ENCODE results near the gene MTHFD1.

Gene MTHFD1

DNA sequence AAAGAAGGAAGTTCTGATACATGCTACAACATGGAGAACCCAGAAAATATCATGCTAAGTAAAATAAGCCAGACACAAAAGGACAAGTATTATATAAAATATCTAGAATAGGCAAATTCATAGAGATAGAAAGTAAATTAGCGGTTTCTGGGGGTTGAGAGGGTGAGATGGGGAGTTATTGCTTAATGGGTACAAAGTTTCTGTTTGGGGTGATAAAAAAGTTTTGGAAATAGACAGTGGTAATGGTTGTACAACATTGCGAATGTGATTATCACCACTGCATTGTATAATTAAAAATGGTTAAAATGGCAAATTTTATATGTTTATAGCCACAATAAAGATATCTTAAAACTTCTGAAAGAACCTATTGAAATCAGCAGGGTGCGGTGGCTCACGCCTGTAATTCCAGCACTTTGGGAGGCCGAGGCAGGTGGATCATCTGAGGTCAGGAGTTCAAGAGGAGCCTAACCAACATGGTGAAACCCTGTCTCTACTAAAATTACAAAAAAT, 100.5 kb downstream of the MTHFD1 start:
- DNase-seq (ENCODE audit: extremely low read depth in 1 of 2, low read depth in 1 of 2), result no peak

DNA sequence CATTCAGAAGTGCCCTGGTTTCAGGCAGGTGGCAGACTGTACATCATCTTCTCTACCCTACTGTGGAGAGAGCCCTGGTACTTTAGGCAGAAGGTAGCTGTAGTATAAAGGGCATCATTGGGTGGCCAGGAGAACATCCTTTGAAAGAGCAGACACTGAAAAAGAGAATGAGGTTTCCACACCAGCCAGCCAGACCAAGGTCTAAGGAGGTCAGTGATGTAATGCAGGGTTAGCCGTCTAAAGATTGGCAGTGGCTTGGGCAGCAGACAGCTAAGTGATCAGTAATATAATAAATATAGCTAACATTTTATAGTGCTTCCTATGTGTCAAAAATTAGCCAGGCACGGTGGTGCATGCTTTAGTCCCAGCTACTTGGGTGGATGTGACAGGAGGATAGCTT, 103.5 kb downstream of the MTHFD1 start:
- DNase-seq (ENCODE audit: extremely low read depth in 1 of 2, low read depth in 1 of 2), result no peak

DNA sequence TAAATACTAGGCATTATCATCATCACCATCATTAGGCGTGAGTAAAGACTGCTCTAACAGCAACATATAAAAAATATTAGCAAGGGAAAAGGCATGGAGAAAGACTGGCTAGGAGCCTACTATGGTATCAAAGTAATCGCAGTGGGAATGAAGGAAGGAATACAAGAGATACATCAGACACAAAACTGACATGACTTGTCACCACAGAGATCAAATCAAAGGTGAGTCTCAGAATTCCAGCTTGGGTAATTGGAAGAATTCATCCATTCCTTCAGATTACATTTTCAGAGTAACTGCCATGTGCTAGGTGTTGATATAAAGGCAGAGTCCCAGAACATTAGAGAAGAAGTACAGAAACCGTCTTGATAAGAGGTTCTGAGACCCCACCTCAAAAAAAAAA, 105.3 kb downstream of the MTHFD1 start:
- DNase-seq (ENCODE audit: extremely low read depth in 1 of 2, low read depth in 1 of 2), result no peak

DNA sequence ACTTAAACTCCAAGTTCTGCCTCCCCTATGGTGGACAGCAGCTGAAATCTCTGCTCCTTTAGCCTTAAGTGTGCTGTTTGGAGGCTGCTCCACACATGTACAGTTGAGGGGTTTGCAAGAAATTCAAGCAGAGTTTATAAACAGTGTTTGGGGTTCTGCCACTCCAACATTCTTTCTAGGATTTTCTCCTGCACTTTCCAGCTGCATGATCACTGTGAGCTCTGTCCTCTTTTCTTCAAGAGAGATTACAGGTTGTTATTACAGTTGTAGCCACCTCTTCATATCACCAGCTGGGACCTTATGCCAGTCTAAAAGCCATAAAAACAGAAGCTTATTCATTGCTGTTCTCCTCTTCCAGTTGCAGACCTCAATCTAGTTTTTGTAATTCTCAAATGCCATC, 107.1 kb downstream of the MTHFD1 start:
- no peak for DNase-seq (ENCODE audit: extremely low read depth in 1 of 2, low read depth in 1 of 2)

DNA sequence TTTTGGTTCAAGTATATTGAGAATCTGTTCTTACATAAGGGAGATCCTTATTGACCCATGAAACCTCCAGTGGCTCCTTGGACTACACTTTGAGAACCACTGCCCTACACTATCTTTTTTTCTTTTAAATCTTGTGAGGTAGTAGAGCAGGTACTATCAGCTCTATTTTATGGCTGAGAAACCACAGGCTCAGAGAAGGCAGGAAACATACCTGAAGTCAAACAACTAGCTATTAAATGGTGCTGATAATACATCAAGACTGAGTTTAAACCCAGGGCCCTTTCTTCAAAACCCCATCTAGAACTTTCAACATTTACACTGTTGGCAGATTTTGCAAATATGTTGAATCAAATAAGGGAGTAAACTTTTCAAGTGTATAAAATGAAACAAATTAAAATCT, 108.6 kb downstream of the MTHFD1 start:
- no peak for DNase-seq (ENCODE audit: extremely low read depth in 1 of 2, low read depth in 1 of 2)

DNA sequence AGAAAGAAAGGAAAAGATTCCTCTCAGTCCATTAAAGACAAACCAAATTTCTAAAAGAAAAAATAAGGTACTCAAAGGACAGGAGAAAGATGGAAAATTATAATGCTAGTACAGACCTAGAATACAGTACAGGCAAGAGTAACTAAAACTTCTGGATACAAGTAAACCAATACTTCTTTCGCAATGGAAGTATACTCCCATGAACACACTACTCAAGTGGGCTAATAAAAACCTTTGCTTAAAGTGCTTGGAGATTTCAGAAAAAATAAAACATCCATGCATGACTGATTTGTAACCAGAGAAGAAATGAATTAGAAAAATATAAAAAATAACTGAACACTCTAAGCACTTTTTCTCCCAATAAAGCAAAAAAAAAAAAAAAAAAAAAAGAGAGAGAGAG, 111.9 kb downstream of the MTHFD1 start:
- no peak for DNase-seq (ENCODE audit: extremely low read depth in 1 of 2, low read depth in 1 of 2)

DNA sequence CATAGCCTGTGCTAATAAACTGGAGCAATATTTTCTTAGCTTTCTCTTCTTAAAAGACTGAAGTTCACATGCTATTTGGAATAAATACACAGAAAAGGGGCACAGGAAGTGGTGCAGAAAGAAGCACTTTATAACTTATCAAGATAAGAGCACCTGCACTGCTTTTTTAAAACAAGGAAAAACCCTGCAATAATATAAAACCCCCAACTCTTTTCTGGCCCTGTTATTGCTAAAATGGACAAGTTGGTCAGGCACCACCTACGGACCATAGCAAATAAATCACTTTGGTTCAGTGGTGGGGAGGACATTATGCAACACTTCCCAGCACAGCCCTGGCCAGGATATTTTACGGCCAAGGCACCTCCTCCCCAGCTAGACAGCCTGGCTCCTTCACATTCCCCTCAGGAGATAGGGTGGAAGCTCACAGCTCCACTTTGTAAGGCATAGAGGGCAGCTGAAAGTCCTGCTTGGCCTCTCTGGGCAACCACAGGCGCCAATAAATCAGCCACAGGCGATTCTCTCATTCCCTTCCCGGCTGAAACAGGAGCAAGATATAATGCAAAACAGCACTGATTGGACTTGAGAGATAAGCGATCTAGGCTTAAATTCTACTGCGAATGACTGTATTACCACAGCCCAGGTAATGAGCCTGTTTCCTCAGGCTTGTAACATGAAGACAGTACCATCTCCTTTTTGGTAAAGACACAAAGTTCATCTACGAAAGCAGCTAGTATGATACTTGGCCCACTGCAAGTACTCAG, 113.4 kb downstream of the MTHFD1 start:
- DNase-seq (ENCODE audit: extremely low read depth in 1 of 2, low read depth in 1 of 2), result no peak

DNA sequence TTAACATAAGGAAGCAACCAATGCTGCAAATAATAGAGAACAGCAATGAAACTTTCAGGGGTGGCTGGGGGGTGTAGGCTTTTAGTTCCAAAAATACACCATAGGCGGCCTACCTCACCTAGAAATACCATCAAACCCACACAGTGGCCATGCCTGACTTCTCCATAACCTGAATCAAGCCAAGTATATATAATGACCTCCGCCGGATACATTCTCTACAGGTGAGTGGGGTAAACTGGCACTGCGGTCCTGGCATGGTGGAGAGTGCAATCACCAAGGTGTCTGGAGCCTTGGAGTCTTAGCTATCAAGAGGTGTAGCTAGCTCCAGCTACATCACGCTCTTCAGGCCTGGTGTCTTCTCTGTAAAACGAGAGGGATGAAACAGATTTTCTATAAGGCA, 114.3 kb downstream of the MTHFD1 start:
- no peak for DNase-seq (ENCODE audit: extremely low read depth in 1 of 2, low read depth in 1 of 2)

DNA sequence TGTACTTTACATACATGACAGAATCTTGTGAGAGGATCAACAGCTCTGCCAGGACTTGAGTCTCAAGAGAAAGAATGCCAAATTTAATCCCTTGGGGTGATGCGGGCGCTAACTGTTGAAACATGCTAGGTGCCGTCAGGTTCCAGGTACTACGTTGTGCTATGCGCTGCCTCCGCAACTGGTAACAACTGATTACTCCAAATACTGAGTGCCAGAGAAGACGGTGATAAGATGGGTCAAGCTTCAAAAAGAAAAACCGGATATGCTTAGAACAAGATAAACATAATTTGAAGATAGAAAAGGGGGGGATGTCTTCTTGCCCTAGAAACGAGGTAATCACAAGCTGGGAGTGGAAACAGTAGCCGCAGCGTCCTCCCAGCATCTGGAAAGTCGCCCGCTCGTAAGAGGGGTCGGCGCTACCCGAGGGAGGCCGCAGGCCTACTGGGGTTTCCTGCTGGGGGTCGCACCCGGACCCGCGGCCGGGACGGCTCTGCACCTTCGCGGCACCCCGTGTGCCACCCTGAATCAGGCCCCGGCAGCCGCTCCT, 114.8 kb downstream of the MTHFD1 start:
- no peak for DNase-seq (ENCODE audit: extremely low read depth in 1 of 2, low read depth in 1 of 2)

DNA sequence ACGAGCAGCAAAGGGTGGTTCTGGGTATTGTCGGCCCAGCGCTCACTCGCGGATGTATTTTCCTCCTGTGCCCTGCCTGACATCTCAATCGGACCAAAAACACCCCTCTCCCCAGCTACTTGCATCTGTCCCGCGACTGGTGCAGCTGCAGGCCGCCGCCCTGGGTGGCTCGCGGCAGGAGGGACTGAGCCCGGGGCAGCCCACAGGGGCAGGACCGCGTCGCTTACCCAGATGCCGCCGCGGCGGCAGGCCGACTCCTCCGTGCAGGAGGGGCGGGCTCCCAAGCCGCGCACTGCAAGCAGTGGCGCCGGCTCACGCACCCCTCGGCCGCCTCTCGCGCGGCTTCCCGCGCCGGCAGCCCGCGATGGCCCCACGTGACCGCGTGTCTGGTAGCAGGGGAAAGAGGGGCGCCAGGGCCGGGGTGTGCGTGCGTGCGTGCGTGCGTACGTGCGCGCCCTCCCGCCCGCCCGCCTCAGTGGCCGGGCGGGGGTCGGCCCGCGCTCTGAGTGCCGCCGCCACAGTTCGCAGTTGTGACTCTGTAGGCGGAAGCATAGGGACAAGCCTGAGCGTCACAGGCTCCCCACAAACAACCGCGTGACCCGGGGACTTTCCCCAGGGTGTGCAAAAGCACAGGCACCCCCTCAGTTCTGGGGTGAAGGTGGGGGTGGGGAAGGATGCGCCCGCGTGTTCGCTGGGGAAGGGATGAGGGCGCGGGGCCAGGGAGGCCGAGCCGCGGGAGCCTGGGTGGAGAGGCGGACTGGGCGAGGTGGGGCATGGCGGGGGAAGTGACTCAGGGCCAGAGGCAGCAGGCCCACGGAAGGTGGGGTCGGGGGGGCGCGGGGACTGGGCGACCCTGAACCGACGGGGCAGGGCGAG, 115.5 kb downstream of the MTHFD1 start, which contains the start of gene ZBTB25:
Gene ZBTB25 (minus strand): TSS at position 405 of the 876 bp plus-strand sequence. CDS start 13,305 bp downstream, outside the sequence.
- peak; percentile 93 for DNase-seq (ENCODE audit: extremely low read depth in 1 of 2, low read depth in 1 of 2)

DNA sequence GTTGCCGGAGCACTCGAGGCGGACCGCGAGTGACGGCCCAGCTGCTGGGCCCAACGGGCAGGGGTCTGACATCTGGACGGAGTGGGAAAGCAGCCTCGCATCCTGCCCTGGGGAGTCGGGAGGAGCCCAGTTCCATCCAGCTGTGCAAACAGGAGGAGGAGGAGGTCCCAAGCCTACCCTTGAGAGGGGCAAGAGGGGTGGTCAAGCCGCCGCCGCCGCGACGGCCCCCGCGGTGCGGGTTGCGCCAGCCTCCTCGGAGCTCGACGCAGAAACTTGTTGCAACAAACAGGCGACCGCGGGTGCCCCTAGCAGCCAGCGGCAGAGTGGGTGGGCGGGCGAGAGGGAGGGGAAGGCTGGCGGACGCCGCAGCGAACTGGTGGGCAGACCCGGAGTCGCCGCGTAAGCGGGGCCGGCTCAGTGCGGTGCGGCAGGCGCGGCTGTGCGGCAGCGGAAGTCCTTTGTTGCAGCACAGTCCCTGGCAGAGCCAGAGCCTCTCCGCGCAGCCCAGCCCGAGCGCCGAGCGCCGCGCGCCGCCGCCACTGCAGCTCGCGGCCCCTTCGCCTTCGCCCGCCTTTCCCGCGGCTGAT, 116.2 kb downstream of the MTHFD1 start, which contains the start of gene ZBTB1:
Gene ZBTB1 (plus strand): TSS at position 461 of the 587 bp plus-strand sequence. CDS start 16,735 bp downstream, outside the sequence.
- DNase-seq (ENCODE audit: extremely low read depth in 1 of 2, low read depth in 1 of 2), result peak; percentile 59 to 70

DNA sequence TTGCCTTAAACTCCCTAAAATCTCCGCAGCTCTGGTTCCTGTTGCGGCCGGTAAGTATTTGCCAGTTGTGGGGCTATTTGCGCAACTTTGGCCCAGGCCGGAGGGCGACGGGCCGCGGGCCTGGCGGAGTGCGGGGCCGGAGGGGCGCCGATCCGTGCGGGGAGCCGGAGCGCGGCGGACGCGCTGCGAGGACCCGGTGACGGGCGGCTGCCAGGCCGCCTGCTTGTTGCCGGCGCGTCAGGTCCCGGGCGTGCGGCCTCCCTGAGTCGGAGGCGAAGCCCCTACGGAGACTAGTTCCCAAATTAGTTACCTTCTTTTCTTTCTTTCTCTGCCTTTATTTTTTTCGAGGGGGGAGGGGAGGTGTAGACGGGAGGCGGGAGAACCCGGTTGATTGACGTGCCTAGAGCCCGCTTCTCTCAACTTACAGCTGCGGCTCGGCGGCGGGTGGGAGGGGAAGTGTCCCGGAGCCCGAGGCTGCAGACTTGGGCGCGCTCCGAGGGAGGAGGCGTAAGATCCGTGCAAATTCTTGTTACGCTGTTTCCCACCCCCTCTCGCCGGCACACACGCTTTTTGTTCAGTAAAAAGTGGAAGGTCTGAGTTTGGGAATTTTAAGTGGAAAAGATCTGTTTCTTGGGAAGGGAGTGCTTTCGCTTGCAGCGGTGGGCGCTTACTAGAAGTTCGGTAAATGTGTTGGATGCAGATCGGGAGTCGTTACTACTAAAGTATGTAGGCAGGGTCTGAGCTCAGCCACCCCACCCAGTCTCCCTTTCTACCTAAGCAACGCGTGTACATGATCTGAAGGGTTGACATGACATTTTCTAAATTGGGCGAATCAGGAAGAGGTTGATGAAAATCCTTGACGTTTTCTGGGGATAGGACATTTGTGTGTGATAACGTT, 117.0 kb downstream of the MTHFD1 start:
- peak; percentile 62 to 69 for DNase-seq (ENCODE audit: extremely low read depth in 1 of 2, low read depth in 1 of 2)

DNA sequence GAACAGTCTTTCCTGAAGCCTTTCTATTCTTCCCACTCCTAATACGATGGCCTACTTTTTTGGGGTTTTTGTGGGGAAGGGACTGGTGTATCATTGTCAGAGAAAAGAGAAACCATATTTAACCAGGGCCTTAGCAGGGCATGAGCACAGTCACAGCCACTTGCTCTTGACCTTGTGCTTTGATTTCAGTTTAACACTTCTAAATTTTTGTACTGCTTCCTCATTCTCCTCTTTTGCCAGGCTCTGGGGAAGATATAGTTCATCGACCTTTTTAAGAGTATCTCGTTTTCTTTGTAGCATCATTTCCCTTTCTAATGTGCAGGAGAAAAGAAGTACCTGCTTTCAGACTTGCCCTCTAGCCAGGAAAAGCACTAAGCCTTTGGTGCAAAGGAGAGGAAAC, 118.6 kb downstream of the MTHFD1 start:
- no peak for DNase-seq (ENCODE audit: extremely low read depth in 1 of 2, low read depth in 1 of 2)

DNA sequence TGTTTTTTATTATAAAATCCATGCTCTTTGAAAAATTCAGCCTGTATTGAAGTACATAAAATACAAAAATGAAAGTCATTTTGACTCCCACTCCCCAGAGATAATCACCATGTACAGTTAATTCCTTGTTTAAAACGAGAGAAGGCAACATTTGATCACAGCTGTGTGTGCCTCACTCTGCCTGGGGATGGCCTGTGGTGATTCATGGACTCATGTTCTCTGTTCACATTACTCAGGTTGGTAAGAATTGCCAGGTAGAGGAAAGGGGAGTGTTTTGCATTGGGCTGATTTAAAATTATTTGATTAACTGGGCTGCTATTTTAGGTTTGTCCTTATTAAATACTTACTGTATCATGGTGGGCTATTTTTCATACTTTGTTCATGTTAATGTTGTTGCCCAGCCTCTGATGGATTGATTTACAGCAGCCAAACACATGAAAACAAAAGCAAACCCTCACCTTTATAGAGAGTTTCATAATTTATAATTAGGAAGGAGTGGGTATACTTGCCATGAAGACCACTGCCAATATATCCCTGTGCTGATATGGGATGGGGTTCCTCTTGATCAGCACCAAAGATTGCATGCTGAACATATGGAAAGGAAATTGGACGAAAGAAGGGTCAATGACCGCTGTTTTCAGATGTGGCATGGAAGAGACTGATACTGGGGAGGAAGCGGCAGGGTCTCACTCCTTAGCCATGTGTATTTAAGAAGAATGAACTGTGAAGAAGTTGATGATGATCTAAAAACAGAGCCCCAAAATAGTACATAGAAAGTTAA, 119.4 kb downstream of the MTHFD1 start:
- no peak for DNase-seq (ENCODE audit: extremely low read depth in 1 of 2, low read depth in 1 of 2)

DNA sequence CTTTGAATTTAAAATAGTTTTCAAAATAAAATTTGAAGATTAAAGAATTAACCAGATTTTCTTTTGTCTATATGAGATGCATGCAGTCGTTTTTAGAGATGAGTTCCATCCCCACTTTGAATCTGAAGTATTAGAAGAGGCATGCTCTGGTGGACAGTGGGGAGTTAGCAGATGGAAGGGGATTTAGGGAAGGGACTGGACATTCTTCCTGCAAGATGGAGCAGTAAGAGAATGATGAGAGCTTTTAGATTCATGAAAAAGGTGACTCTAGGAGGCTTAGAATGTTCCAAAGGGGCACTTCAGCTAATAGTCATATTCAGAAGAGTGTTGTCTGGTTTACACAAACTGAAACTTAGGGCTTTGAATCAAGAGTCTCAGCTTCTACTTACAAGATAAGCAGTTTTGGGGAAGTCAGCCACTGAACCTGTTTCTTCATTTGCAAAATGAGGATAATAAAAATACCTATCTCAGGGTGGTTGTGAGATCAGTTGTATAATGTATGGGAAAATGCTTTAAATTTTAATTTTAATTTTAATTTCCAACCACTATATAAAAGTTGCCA, 120.1 kb downstream of the MTHFD1 start:
- DNase-seq (ENCODE audit: extremely low read depth in 1 of 2, low read depth in 1 of 2), result no peak

DNA sequence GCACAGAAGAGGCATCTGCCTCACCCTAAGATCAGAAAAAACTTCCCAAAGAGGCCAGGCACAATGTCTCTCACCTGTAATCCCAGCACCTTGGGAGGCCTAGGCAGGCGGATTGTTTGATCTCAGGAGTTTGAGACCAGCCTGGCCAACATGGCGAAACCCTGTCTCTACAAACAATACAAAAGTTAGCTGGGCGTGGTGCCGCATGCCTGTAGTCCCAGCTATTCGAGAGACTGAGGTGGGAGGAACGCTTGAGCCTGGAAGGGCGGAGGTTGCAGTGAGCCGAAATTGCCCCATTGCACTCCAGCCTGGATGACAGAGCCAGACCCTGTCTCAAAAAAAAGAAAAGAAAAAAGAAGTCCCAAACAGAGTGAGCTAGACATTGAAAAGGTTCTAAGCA, 120.9 kb downstream of the MTHFD1 start:
- DNase-seq (ENCODE audit: extremely low read depth in 1 of 2, low read depth in 1 of 2), result no peak
